Astrocyte of the cerebellum (primary cell): ENCODE data around the gene DUSP7.

Experiments used
- DNase-seq: peaks from one replicate; pipeline ENCODE4 v3.0.0-alpha.2; 2011; ENCODE audit warnings: low read depth
- H3K4me3 ChIP-seq: 2 replicates; pipeline ENCODE4 v1.5.1; 2011; ENCODE audit warnings: mild to moderate bottlenecking, low read depth, low read length, moderate library complexity
- CTCF ChIP-seq: IDR thresholded peaks from 2 replicates; pipeline ENCODE4 v1.5.1; 2012; ENCODE audit warnings: low read length, low read depth, moderate library complexity, mild to moderate bottlenecking; ENCODE audit errors: missing control alignments
- in situ Hi-C: cut with HindIII; loops from 2 replicates; pipeline ENCODE4 v1.10.0; 2017; ENCODE audit warnings: low sequenced_read_pairs

DUSP7 gene

DNA sequence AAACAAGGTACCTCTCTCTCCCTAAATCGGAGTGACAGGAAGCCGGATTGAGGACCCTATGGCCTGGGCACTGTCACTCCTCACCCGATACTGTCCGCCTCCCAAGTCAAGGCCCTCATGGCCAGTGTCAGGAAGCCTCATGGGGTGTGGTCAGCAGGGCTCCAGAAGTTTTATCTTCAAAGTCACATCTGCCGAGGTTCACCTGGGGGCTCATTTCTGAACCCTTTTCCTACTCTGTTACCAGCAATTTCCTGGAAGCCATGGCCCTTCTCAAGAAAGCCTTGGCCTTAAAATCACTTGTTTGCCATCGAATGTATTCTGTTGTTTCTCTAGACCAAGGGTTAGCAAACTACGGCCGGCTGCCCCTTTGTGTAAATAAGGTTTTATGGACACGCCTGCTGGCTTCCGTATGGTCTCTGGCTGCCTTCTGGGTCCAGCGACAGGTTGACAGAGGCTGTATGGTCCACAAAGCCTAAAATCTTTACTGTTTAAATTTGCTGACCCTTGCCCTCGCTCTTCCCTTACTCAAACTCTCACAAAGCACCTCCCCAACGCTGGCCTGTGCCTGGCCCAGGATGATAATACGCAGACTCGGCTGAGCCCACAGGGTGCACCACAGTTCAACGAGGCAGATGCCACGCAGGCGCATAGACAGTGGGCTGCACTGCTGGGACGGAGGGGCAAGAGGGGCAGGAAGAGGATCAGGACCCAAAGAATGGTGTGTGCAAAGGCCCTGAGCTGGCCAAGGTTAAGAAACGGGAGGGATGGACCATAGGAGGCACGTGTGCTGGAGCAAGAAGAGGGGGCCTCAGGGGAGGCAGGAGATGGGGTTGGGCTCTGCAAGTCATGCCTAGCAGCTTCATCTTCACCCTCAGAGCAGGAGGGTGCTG lies 24.7 kb upstream of the DUSP7 start:
- DNase-seq = no peak
- H3K4me3 ChIP-seq = no peak overlapping the region
- no peak for TF ChIP-seq CTCF
- in situ Hi-C loops = no loop called here

- no peak for DNase-seq
- H3K4me3 ChIP-seq = no peak overlapping the region
- in situ Hi-C loops = no loop called here
- TF ChIP-seq CTCF = no peak
Measured at GRCh38 chr3:52079958-52080357, 23.6 kb upstream of the DUSP7 start.

DNA sequence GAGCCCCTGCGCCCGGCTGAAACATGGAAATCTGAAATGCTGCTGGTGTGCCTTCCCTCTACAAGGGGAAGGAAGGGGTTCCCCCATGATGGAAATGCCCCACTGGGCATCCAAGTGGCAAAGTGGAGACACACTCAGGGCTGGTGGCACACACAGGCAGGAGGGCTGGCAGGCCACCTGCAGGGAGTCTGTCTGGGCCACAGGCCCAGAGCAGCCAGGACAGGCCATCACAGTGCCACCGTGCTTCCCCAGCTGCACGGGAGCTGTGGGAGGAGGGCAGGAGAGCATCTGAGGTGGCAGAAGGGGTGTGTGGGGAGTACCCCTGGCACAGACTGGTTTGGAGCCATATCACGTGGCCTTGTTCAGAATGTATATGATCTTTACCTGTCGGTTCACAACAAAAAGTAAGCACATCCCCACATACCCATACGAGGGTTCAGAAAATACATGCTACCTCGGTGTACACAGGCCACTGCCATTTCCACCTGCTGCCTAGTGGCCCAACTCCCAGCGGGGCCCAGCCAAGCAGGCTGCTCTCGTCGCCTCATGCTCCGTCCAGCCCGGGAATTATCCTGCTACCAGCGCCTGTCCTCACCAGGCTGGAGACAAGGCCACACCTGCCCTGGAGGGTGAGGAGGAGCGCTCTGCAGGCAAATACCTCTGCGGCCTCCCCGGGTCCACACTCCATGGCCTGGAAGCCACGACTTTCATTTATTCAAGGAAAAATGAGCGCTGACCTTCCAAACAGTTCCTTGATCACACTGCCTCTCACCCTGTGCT lies 22.6 kb upstream of the DUSP7 start:
- DNase-seq = no peak
- in situ Hi-C loops = no loop called here
- no peak overlapping the region for H3K4me3 ChIP-seq
- no peak for TF ChIP-seq CTCF

DNA sequence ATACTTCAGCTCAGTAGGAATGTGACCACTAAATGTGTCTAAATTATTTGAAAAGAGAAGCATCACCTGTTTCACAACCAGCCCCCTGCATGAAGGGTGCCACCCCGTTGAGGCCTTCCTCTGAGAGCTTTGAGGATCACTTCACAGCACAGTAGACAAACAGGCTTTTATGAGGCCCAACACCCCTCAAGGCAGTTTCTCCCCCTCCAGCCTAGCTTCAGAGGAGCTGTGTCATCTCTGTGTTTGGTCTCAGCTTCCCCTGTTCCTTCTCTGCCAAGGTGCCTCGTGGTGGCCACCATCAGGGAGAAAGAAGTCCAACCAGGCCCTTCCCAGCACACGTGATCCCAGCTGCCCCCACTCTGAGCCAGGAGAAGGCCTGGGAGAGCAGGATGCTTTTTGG lies 21.6 kb upstream of the DUSP7 start:
- no peak overlapping the region for H3K4me3 ChIP-seq
- in situ Hi-C loops = no loop called here
- no peak for TF ChIP-seq CTCF
- no peak for DNase-seq

DNA sequence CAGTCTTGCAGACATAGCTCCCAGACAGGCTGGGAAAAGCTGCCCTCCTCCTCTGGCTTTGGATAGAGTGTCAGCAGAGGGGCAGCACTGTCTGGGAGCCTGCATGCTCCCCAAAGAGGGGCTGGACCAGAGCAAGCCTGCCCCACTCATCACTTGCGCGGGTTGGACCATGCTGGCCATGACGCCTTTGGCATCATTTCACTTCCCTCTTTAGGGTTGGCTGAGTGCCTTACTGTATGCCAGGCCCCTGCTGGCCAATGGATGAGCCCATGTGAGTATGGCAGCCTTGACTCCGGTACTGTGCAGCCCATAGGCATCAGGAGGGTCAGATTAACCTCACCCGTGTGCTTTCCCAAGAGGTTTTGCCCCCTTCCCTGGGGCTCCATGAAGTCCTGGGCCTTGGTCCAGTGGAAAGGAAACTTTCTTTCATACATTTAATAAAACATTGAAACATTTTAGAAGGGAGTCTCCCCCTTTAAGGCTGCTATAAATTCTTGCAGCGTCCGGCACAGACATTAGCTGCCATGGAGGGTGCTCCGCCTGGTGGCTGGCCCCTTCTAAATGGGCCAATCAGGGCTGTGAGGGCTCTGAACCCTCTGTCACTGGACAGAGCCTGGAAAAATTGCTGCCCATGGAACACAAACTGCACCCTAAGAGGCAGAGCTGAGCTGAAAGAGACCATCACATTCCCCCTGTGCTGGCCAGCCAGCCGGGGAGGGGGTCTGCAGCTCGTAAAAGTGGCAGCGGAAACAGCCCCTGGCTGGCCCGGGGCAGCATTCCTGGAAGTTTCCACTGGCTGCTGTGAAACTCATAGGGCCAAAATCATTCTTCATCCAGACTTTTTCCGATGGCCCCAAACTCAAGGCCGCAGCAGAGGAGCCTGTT lies 20.8 kb upstream of the DUSP7 start:
- no peak for DNase-seq
- in situ Hi-C loops = no loop called here
- peak; percentile 5 for TF ChIP-seq CTCF
- H3K4me3 ChIP-seq = no peak overlapping the region

DNA sequence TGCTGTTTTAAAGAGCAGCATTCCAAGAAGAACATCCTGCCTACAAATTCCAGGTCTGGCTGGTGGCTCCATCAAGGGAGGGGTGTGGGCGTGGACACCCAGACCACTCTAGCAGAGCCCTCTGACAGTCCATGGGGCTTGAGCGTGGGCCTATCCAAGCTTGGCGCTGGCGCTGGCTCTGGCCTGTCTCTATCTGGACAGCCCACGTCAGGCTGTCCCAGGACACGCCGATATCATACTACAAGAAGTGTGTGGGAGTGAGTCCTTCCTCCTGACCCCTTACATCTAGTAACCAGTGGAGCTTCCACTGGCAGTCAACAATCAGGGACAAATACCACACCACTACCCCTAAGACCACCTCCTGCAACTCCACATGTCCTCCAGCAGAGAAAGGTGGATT lies 17.1 kb upstream of the DUSP7 start:
- no peak for TF ChIP-seq CTCF
- in situ Hi-C loops = no loop called here
- no peak overlapping the region for H3K4me3 ChIP-seq
- no peak for DNase-seq
